Esophagus muscularis mucosa (tissue), 3 donors: ENCODE data around the gene ZNF610.

Source experiments
- POLR2A ChIP-seq: fragments of 450-650 bp; IDR thresholded peaks from one replicate; pipeline ENCODE4 v1.6.1; 2017; ENCODE audit warnings: antibody characterized with exemption, moderate library complexity, mild to moderate bottlenecking, low read depth
- TF ChIP-seq, protein P1 (sequence below), 3 experiments: fragments of 200-600 bp in 2 of 3; fragments of 450-650 bp in 1 of 3; sonication (generic) in 2 of 3; IDR thresholded peaks; one replicate each; pipeline ENCODE4 v1.5.1; 2017 to 2019; ENCODE audit warnings: antibody characterized with exemption in 3 of 3, mild to moderate bottlenecking in 2 of 3, moderate library complexity in 1 of 3

DNA sequence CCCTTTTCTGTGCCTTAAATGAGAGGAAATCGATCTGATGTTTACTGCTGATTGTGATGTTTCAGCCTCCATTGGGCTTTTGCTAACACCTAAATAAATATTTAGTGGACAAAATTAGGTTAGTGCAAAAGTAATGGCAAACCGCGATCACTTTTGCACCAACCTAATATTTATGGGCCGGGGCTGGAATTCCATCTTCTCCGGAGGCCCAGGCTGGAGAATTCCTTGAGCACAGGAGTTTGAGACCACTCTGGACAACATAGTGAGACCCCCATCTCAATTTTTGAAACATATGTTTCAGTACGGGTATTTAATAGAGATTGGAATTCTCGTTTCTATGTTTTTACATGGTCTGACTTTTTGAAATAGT is 34.3 kb downstream of the ZNF610 start:
- TF ChIP-seq POLR2A: no peak
- TF ChIP-seq, protein P1, sequence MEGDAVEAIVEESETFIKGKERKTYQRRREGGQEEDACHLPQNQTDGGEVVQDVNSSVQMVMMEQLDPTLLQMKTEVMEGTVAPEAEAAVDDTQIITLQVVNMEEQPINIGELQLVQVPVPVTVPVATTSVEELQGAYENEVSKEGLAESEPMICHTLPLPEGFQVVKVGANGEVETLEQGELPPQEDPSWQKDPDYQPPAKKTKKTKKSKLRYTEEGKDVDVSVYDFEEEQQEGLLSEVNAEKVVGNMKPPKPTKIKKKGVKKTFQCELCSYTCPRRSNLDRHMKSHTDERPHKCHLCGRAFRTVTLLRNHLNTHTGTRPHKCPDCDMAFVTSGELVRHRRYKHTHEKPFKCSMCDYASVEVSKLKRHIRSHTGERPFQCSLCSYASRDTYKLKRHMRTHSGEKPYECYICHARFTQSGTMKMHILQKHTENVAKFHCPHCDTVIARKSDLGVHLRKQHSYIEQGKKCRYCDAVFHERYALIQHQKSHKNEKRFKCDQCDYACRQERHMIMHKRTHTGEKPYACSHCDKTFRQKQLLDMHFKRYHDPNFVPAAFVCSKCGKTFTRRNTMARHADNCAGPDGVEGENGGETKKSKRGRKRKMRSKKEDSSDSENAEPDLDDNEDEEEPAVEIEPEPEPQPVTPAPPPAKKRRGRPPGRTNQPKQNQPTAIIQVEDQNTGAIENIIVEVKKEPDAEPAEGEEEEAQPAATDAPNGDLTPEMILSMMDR (IDR thresholded peaks at IDR 0.05): no peak
